ENCODE results near the gene GRB10.

Gene GRB10

GRCh38 chr7:50665403-50666123 is 117.1 kb downstream of the GRB10 start:
- DNase-seq, result no peak

DNA sequence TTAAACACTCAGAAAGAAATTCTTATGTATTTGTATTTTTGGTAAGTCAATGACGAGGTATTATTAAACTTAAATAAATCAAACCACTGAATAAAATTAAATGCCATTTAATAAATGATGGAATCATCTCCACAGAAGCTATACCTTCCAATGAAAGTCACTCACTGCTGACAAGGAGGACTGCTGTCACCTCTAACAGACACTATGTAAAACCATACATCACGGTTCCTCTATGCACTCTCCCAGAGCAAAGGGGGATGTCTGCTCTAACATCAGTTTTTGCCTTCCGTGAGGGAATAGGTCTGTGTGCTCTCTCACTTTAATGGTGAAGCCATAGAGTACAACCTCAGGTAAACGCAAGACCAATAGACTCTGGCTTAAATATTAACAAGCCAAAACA is 117.8 kb downstream of the GRB10 start:
- no peak for DNase-seq

DNA sequence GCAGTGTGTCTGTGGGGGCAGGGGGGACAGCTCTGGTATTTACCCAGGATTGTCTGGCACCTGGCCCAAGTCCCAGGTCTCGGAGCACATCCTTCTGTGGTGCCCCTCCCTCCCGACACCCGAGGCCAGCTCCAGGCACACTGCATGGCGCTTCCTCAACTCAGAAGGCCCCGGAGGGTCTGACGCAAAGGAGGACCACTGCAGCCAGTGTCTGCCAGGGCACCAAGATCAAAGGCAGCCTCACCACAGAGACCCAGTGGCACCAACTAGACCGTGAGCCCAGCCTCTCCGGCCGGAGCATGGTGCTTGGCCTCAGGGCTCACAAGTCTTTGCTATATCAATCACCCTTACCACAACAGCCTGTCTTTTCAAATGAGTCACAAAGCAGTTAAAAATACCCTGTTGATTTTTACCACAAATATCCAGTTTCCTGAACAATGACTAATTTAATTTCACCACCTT is 118.2 kb downstream of the GRB10 start:
- no peak for DNase-seq

GRCh38 chr7:50663396-50664102 is 119.1 kb downstream of the GRB10 start:
- DNase-seq, result no peak

DNA sequence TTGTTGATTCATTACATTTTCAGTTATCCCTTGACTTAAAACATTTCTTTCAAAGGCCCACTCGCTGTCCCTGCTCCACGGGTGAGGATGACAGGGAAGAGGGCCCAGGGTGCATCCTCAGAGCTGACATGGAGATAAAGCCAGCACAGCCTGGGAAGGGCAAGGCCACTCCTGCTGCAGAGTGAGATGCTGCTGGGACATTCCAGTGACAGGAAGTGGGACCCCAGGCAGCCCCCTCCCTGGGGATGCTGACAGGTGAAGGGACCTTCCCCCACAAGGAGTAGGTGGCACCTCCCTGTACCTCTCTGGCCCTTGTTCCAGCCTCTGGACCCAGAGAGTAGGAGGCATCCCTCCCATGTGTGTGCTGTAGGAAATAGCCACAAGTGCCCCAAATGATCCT is 119.7 kb downstream of the GRB10 start:
- no peak for DNase-seq

GRCh38 chr7:50662041-50662694 is 120.5 kb downstream of the GRB10 start:
- no peak for DNase-seq

GRCh38 chr7:50661345-50662040 is 121.2 kb downstream of the GRB10 start:
- no peak for DNase-seq

DNA sequence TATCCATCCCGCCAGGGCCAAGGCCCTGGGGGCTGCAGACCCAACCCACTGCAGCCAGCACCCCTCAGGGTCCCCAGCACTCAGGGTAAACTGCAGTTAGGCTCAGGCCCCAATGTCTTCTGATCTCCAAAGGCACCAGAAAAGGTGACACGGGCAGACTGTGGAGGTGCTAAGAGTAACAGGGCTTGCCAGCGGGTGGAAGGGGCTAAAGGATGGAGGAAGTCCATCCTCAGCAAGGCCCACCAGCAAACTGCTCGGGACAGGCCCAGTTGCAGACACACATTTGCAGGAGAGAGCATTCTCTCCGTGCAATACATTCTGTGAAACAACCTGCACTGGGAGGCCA is 121.9 kb downstream of the GRB10 start:
- DNase-seq, result no peak

DNA sequence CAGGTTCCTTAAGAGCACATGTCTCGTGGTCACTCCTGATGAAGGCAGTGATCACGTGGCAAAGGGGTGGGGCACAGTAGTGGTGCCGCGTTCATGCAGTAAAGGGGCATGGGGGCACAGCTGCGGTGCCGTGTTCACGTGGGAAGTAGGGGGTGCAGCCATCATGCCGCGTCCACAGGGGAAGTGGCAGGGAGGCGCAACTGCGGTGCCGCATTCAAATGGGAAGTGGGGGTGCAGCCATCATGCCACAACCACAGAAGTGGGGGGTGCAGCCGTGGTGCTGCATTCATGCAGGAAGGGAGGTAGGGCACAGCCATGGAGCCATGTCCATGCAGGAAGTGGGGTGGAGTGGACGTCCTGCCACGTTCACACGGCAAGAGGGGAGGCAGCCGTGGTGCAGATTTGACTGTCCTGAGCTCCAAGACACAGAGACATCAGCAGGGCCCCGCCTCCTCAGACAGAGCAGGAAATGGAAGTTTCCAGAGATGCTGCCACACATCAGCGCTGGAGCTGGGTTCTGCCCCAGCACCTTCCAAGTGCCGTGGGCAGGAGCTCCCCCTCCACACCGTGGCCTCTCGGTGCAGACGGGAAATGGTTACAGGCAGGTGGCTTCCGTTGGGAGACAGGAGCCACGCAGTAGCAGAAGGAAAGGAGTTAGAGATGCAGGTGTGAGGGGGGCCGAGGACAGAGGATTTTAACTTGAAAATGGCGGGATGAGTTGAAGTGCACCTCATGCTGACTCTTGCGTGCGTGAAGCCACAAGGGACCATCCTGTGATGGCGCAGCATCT is 122.5 kb downstream of the GRB10 start:
- no peak for DNase-seq

GRCh38 chr7:50659329-50659965 is 123.2 kb downstream of the GRB10 start:
- no peak for DNase-seq

DNA sequence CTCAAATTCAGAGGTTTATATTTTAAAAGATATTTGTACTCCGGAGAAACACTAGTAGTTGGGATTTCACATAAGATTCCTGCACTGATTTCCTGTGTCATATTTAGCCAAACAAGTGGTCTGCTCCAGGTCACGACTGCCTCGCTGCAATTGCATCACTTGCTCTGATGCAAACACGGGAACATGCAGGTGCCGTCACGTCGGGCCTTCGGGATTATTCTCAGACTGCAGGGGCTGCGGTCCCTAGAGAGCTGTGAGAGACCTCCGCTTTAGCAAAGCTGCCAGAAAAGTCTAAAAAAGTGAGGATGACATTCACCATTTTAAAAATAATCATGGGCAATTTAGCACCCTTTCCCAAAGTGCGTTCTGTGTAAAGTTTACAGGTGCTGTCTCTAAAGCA is 124.0 kb downstream of the GRB10 start:
- DNase-seq, result no peak

- no peak for DNase-seq
These were observed 124.8 kb downstream of the GRB10 start for GRCh38 chr7:50657912-50658311.

- DNase-seq, result no peak
These were observed 125.3 kb downstream of the GRB10 start for GRCh38 chr7:50657341-50657873.

DNA sequence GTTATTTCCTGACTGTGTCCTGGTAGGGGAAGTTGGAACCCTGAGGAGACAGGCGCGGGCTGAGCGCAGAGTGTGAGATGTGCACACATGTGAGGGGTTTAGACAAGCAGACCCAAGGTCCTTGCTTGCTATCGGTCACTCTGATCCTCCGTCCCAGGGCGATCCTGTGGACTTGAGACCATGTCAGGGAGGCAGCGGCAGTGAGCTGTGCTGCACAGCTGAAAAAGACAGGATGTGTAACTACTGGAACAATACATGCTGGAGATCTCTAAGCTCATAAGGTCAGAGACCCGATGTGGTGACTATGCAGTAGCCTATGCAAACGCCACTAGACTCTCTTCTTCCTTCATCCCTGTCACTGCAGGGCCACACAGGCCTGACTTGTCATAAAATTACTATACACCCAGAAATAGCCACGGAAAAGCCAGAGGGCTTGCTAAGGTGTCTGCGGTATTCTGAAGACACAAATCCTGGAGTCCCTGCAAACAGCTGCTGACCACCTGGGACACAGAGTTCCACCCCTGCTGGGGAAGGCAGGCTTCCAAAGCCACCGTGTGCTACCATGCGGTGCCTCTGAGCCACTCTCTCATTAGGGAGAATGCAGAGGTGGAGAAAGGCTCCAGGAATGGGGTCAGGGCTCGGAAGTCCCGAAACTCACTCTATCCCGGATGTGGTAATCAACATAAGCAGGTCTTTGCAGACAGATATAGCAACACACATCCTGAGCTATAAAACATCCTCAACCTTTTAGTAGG is 126.4 kb downstream of the GRB10 start:
- DNase-seq, result no peak

GRCh38 chr7:50655490-50655889 is 127.2 kb downstream of the GRB10 start:
- no peak for DNase-seq

DNA sequence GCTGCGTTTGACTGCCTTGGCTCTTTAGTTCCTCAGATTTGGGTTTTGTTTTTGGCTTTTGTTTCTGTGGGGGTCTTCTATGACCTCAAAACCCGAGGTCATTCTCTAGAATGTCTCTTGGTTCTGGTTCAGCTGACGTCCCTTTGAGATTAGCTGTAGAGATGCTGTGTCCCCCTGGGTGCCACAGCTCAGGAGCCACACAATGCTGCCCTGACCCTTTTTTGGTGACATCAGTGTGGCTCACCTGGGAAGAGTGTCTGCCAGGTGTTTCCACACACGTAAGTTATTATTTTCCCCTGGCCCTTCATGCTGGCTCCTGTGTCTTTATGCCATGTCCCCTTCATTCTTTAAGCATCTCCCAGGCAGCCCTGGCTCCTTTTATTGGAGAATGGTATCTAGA is 127.7 kb downstream of the GRB10 start:
- no peak for DNase-seq

GRCh38 chr7:50653981-50654425 is 128.7 kb downstream of the GRB10 start:
- DNase-seq, result no peak

DNA sequence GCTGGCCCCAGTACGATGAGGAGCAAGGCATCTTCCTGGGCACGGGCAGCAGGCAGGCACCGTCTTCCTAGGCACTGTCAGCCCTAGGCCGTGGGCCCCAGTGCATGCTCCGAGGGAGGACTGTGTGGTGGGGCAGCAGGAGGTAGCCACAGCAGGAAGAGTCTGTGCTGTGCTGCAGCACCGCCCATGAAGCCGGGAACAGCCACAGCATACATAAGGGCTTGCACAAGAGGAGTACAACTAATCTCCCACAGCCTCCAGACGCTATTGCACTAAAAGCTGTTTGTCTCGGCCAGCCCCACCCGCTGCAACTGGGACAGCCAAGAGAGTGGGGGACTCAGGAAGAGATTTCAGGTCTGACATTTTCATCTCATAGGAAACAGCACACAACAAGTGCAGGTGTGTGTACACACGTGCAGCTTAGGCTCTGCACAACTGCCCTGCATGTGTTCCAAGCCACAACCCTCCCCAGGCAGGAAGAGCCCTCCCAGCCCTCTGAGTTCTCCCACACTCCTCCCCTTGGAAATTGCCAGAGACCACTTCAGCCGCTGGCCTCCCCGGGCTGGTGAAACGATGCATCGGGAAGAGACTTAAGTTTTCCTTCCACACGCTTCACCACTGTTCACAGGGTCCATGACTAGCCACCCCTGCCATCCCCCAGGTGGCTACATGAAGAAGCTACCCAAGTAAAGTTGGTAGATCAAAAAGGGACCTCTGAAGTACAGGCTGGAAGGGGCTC is 129.4 kb downstream of the GRB10 start:
- no peak for DNase-seq

- DNase-seq, result no peak
These were observed 130.1 kb downstream of the GRB10 start for GRCh38 chr7:50652400-50653125.
